ENCODE data around the gene LIN28A.

DNA sequence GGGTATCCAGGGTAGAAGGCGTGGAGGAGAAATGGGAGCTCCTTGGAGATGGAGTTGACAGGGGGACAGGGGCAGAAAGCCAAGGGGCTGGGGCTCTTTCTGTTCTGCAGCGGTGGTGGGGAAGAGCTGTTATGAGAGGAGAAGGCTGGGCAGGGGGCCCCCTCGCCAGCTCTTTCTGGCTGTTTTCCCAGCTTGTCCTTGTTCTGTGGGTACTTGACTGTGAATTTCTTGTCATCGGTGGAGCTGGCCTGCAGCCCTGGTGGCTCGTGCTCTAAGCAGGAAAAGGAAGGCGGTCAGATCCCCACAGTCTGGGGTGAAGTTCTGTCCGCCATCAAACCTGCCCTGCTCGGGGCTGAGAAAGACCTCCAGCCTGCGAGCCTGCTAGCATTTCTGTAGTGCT is 45.7 kb upstream of the LIN28A start:
- TF ChIP-seq GATA2 (IDR thresholded peaks at IDR 0.05; ENCODE audit: low read depth, low read length) (no peak), GATA3 (IDR thresholded peaks at IDR 0.05; ENCODE audit: low read depth, low read length) (no peak)
